ENCODE measurements around the gene PPP1R14B. TPM values are rescaled to one million over a fixed set of nuclear protein-coding genes. Genes with fewer than 3 reads are reported as not detected.

The PPP1R14B gene
- total and polyA plus RNA-seq, 2 of the 13 experiments (the other 11 are each of a cell fraction or from before 2014, with no cell fraction given), result 110 to 148 TPM

- TF ChIP-seq CREB3 (CRISPR knock-in tag; IDR thresholded peaks at IDR 0.05), result no peak
- no peak for TF ChIP-seq E2F1 (CRISPR knock-in tag; IDR thresholded peaks at IDR 0.05)
- peak; percentile 77 for TF ChIP-seq HNRNPL (IDR thresholded peaks at IDR 0.05; ENCODE audit: low read depth, low read length)
- TF ChIP-seq SCMH1 (CRISPR knock-in tag; IDR thresholded peaks at IDR 0.05; ENCODE audit: borderline replicate concordance), result no peak
- no peak for TF ChIP-seq NPAS2 (CRISPR knock-in tag; IDR thresholded peaks at IDR 0.05; ENCODE audit: borderline replicate concordance)
- no peak for TF ChIP-seq KMT2B (CRISPR knock-in tag; IDR thresholded peaks at IDR 0.05)
- TF ChIP-seq DDIT3 (CRISPR knock-in tag; IDR thresholded peaks at IDR 0.05), result no peak
- peak; percentile 92 for TF ChIP-seq SKI (IDR thresholded peaks at IDR 0.05; ENCODE audit: partially characterized antibody)
- TF ChIP-seq ZNF362 (CRISPR knock-in tag; IDR thresholded peaks at IDR 0.05; ENCODE audit: borderline replicate concordance), result no peak
- TF ChIP-seq ZNF646 (CRISPR knock-in tag; IDR thresholded peaks at IDR 0.05), result no peak
- TF ChIP-seq HNRNPK (IDR thresholded peaks at IDR 0.05; ENCODE audit: low read depth, low read length, poor library complexity, severe bottlenecking), result no peak
- TF ChIP-seq ARID4A (CRISPR knock-in tag; IDR thresholded peaks at IDR 0.05; ENCODE audit: borderline replicate concordance), result peak; percentile 83; the same call in 1 of the 2 replicates
Measured at GRCh38 chr11:64237484-64237951, 9.2 kb downstream of the PPP1R14B start (continued).

All from HepG2 (cell line).